GM12865 (cell line): ENCODE measurements around the gene CACNA1C.

Experiments used
- DNase-seq: peaks from one replicate; pipeline ENCODE4 v3.0.0; 2010; ENCODE audit warnings: low read depth
- H3K4me3 ChIP-seq: 2 replicates; pipeline ENCODE4 v1.5.1; 2011; ENCODE audit warnings: mild to moderate bottlenecking, low read depth, low read length, control low read depth
- TF ChIP-seq, protein P1 (sequence below): IDR thresholded peaks from 2 replicates; pipeline ENCODE4 v1.5.1; 2011; ENCODE audit warnings: low read length, control low read depth, low read depth, inconsistent platforms; ENCODE audit not compliant: insufficient read depth; ENCODE audit errors: missing control alignments

Gene CACNA1C

GRCh38 chr12:2456122-2456812 lies 403.5 kb downstream of the CACNA1C start:
- no peak for DNase-seq
- no peak overlapping the region for H3K4me3 ChIP-seq
- TF ChIP-seq, protein P1, sequence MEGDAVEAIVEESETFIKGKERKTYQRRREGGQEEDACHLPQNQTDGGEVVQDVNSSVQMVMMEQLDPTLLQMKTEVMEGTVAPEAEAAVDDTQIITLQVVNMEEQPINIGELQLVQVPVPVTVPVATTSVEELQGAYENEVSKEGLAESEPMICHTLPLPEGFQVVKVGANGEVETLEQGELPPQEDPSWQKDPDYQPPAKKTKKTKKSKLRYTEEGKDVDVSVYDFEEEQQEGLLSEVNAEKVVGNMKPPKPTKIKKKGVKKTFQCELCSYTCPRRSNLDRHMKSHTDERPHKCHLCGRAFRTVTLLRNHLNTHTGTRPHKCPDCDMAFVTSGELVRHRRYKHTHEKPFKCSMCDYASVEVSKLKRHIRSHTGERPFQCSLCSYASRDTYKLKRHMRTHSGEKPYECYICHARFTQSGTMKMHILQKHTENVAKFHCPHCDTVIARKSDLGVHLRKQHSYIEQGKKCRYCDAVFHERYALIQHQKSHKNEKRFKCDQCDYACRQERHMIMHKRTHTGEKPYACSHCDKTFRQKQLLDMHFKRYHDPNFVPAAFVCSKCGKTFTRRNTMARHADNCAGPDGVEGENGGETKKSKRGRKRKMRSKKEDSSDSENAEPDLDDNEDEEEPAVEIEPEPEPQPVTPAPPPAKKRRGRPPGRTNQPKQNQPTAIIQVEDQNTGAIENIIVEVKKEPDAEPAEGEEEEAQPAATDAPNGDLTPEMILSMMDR, result no peak

DNA sequence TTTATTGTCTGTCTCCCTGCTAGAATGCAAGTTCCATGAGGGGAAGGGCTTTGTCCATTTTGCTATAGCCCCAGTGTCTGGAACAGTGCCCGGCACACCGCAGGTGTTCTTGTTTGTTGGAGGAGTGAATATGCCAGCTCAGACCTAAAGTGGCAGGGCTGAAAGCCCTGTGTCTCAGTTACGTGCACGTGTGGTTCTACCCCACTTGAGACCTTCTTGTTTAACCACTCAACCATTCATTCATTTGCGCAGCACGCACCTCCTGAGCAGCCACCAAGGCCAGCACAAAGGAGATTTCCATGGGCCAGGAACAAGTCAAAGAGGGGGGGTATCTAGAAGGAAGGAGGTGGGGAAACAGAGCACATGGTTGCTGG lies 404.0 kb downstream of the CACNA1C start:
- no peak overlapping the region for H3K4me3 ChIP-seq
- TF ChIP-seq, protein P1, result no peak
- no peak for DNase-seq

DNA sequence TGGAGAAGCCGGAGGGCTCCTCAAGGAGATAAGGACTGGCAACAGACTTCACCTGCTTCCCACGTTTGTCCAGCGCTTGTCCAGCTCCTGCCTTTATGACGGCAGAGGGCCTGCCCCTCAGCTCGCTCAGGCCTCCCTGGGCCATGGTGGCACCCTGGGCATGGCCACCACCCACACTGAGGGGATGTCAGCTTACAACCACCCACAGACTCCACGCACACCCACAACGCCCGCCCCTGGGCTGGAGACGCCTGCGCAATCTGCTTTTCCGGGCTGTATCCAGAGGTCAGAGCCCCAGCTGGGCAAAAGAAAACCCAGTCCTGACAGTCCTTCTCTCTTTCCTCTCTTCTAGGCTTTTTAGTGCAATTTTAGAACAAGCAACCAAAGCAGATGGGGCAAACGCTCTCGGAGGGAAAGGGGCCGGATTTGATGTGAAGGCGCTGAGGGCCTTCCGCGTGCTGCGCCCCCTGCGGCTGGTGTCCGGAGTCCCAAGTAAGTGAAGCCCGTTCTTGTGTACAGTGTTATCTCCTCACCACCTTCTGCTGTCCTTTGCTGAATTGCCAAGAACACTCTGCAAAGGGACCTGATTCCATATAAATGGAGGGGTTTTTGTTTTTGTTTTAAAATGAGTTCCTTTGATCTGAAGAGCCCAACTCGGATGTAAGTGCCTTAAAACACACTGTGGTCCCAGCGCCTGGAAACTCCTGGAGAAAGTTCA lies 404.6 kb downstream of the CACNA1C start:
- no peak for DNase-seq
- H3K4me3 ChIP-seq, result no peak overlapping the region

GRCh38 chr12:2457933-2458414 lies 405.2 kb downstream of the CACNA1C start:
- DNase-seq, result no peak
- no peak overlapping the region for H3K4me3 ChIP-seq
- TF ChIP-seq, protein P1, result no peak

More for the DNA sequence above, 404.6 kb downstream of the CACNA1C start:
- TF ChIP-seq, protein P1, result no peak

DNA sequence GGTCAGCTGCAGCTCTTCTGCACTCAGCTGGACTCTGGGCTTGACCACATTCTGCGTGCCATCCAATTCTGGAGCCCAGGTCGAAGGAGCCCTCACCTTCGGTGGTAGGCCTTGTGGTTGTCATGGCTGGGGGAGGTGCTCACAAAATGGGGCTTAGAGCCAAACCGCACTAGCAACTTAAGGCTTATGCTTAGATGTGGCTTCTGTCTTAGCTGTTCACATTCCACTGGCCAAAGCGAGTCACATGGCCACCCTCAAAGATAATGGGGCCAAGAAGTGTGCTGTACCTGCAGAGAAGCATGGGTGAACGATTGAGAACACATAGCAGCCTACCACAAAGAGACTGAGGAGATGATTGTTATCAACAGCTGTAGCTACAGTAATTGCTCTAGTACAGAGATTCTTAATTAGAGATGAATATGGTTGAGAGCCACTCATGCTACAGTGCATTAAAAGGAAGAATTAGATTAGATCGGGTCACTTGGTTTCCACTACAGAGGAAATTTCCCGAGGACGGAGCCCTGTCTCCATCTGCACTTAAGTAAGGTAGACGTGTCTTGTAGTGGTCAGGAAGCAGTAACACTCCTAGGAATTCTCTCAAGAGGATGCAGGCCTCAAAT lies 407.4 kb downstream of the CACNA1C start:
- TF ChIP-seq, protein P1, result no peak
- H3K4me3 ChIP-seq, result no peak overlapping the region
- peak; percentile 1 for DNase-seq

DNA sequence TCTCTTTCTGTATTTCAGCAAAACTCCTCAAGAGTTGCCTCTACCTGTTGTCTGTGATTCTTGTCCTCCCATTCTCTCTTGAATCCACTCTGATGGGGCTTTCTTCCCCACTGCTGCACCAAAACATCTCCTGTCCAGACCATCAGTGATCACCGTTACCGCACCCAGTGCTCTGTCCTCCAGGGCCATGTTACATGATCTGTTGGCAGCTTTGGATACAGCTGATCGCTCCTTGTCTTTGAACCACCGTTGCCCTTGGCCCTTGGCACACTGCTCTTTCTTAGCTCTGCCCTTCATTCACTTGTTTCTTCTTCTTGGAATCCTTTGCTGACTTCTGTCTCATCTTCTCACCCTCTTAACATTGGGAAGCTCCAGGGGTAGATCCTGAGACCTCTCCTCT lies 408.3 kb downstream of the CACNA1C start:
- H3K4me3 ChIP-seq, result no peak overlapping the region
- TF ChIP-seq, protein P1, result no peak
- DNase-seq, result no peak
